HG03439 (cell line): Measurements from ENCODE around the gene ZNF536.

Experiments
- ATAC-seq: cut with Tn5 transposase; IDR thresholded peaks from one replicate; pipeline ENCODE4 v1.9.1; 2021; ENCODE audit warnings: mild to moderate bottlenecking, moderate library complexity; ENCODE audit not compliant: unreplicated experiment

ZNF536 gene

DNA sequence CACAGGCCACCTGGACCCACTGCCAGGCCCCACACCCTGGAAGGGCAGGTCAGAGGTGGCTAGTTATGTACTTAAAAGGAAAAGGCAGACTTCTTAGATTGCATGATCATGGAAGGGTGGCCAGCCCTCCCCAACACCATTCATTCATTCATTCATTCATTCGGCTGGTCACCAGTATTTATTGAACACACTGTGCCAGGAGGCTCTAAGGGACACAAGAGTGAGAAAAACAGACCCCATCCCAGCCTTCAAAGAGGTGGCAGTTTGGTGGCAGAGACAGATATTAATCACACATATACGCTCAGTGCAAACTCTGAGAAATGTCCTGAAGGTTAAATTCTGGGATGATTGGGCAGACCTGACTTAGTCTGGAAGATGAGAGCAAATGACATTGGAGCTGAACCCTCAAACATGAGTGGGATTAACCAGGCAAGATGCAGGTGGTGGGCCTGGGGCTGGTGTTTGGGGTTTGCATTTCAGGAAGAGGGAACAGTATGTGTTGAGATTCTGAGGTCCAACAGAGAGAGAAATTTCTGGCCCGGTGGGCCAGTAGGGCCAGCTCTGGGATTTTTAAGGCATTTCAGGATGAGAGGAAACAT is 147.5 kb downstream of the ZNF536 start:
- ATAC-seq, result no peak

GRCh38 chr19:30520735-30521479 is 148.7 kb downstream of the ZNF536 start:
- ATAC-seq, result no peak

DNA sequence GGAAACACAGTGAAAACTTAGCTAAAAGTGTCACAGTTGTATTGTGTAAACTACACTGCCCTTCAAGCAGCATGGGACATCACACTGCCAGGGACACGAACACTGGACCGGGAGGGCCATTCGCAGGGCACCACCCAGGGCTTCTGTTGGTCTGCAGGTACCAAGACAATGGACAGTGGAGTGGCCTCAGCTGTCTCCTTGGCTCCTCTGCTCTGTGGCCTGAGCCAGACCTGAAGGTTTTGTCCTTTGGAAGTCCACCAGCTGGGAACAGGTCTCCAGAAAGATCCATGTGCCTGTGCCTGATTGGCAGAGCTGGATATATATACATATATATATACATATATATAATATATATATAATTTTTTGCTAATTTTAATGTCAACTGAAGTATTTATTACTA is 149.8 kb downstream of the ZNF536 start:
- no peak for ATAC-seq

DNA sequence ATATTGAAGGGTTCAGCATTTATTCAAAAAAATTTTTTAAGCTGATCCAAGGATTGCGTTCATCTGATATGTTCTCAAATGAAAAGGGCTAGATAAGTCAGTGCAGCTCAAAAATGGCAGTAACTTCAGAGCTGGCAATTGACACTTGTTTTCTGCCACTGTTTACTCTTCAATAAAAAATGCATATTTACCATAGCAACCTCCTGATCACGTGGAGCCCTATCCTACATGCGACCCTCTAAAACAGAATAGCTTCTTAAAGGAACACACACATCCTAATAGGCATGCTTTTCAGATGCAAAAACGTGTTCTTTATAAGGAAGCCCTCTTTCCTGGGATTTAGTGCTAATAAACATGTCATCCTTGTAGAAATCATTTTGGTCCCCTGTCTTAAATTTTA is 150.2 kb downstream of the ZNF536 start:
- no peak for ATAC-seq

DNA sequence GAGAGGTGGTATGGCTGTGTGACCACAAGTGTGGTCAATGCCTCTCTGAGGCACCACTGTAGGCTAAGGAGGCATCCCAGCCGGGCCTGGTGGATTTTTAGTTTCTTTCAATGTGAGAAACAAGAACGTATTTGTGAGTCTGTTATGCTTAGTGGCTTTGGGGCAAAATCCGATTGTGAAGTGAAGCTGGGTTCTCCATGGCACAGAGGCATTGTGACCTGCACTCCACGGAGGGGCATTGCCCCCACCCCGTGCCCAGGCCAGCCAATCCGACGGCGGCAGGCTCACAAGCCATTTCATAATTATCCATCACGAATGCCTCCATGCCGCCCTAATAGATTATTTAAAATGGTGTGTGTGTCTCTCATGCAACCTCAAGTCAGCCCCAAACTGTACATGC is 151.6 kb downstream of the ZNF536 start:
- no peak for ATAC-seq

DNA sequence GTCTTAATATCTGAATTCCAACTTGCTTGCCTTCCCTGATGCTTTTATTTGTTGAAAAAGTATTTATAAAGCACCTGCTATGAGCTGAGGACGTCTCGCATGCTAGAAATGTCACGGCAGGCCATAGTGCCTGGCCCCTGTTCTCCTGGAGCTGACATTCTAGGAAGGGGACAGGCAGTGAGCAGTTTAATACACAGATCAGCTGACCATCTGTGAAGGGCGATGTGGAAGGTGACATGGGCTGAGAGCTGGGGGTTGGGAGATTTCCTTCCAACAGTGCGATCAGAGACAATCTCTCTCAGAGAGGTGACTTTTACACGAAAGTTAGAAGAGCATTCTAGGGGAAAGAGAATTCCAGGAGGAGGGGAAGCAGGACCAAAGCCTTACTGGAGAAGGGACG is 153.2 kb downstream of the ZNF536 start:
- ATAC-seq, result no peak

GRCh38 chr19:30528919-30529318 is 156.7 kb downstream of the ZNF536 start:
- ATAC-seq, result no peak

GRCh38 chr19:30529876-30530275 is 157.7 kb downstream of the ZNF536 start:
- no peak for ATAC-seq

DNA sequence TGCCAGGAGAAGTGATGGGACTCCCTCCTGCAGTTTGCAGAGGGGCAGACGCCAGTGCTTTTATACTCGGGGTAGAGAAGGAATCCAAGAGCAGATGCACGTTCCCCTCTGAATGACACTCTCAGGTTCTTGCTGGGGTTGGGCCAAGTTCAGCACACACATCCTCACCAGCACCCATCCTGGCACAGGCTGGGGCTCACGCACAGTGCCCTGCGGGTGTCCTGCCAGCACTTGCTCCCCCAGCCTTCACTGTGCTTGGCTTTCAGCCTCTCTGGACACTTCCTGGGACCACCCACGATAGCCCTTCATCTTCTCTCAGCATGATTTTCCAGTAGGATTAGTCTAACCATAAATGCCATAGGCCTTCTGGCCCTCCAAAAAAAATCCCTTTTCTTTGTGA is 158.6 kb downstream of the ZNF536 start:
- ATAC-seq, result no peak

GRCh38 chr19:30535011-30535410 is 162.8 kb downstream of the ZNF536 start:
- ATAC-seq, result no peak

GRCh38 chr19:30536975-30537374 is 164.8 kb downstream of the ZNF536 start:
- no peak for ATAC-seq

DNA sequence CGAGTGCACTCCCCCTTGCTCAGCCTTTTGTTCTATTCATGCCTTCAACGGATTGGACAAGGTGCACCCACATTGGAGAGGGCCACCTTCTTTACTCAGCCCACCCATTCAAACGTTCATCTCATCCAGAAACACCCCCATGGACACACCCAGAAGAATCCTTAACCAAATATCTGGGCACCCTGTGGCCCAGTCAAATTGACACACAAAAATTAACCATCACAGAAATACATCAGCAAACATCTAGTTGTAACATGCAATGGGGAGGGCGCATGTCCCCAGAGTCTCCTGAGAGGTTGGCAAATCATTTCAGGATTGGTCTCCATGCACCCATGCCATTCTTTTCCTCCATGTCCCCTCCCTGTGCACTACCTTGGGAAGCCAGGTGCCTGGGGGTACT is 167.1 kb downstream of the ZNF536 start:
- ATAC-seq, result no peak

GRCh38 chr19:30539981-30540380 is 167.8 kb downstream of the ZNF536 start:
- no peak for ATAC-seq

DNA sequence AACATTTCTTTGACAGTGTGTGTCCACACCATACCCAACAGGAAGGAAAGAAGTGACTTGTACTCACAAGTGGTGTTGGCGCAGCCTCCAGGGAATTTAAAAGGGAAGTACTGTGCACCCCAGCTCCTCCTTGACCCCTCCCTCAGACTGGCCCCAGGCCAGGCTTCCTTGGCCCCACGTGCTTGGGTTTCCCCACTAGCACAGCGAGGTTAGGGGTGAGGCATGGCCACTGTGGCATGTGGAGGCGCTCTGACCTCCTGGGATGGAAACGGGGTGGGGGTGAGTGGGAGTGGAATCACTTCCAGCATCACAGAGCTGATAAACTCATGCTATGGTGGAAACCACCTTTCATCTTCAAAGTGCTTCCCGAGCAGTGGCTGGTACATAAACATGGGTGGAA is 168.6 kb downstream of the ZNF536 start:
- no peak for ATAC-seq

DNA sequence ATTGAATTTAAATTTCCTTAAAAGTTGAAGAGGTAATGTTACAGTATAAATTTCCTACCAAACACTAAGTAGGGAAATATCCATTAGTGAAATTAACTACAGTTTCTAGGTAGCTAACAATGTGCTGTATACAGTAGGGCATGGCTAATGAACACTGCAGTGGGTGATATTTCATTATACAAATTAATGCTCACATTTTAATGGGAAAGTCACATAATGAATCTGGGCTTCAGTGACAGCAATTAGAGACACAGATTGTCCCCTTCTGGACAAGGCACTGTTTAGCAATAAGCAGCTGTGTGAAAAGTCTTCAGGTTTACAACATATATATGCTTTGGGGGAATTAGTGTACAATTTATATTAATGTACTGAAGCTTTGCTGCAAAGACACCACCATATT is 169.4 kb downstream of the ZNF536 start:
- no peak for ATAC-seq

DNA sequence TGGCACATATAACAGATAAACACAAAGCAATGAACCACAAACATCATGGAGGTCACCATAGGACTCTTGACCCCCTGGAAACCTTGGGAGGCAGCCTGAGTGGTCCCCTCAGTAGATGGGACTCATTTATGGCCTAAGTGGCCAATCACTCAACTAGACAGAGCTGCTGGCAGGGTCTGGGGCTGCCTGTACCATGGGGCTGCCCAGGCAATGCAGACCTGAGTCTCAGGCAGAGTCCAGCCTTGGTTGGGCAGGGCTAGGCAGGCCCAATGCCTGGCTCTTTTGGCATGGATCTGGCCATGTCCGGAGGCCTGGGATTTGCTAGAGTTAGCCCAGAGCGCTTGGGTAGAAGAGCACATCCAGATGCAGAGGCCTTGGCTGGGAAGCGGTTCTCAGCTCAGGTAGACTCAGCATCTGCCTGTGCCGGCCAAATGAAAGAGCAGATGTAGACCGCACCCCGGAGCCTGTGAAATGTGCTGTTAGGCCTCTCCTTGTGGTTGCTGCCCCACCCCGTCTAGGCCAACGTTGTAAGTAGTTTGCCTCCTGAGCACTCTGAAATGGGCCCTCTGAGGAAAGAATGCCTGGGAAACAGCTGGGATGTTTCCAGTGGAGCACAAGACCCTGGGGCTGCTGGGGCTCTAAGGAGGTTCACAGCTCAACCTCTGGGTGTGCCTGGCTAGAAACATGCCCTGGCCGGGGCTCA is 171.2 kb downstream of the ZNF536 start:
- no peak for ATAC-seq

- ATAC-seq, result no peak
These were observed 173.6 kb downstream of the ZNF536 start for GRCh38 chr19:30545752-30546151.

GRCh38 chr19:30546332-30546731 is 174.1 kb downstream of the ZNF536 start:
- no peak for ATAC-seq

- no peak for ATAC-seq
These were observed 175.1 kb downstream of the ZNF536 start for GRCh38 chr19:30547246-30547645.

GRCh38 chr19:30549151-30549550 is 177.0 kb downstream of the ZNF536 start:
- no peak for ATAC-seq

DNA sequence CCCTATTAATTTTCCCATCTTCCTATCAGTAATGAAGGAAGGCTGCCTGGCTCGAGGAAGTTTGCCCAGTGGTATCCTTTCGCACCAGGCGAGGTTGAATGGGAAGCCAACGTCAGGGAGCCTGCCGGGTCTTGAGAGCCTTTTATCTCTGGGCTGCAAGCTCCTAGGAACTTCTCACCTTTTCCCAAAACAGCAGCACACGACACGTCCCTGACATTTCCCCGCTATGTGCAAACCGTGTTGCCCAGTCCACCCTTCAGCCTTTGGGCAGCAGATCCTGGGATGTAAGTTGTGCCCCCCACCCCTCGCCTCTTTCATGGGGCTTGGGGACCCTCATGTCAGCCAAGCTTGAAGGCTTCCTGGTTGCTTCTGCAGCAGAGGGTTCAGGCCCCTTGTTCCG is 179.1 kb downstream of the ZNF536 start:
- ATAC-seq, result no peak

GRCh38 chr19:30552593-30552992 is 180.4 kb downstream of the ZNF536 start:
- ATAC-seq, result no peak
